ENCODE data around the gene CTDSP2.
"Not testable (repeated sequence)": the region's sequence is repeated elsewhere in the genome, so short reads cannot be mapped to it uniquely, and the experiment has no call there.

CTDSP2 gene

GRCh38 chr12:57887631-57888408 lies 41.3 kb upstream of the CTDSP2 start:
- H3K4me3 ChIP-seq (ENCODE audit: control insufficient read depth, low read depth, low read length): no peak overlapping the region

GRCh38 chr12:57886964-57887363 lies 40.4 kb upstream of the CTDSP2 start:
- H3K4me3 ChIP-seq (ENCODE audit: control insufficient read depth, low read depth, low read length); DNase-seq (ENCODE audit: low read depth): not testable (repeated sequence)

More at GRCh38 chr12:57887631-57888408, 41.3 kb upstream of the CTDSP2 start:
- peak; percentile 45 for DNase-seq (ENCODE audit: low read depth)
- TF ChIP-seq CTCF (conservative IDR thresholded peaks at IDR 0.05; ENCODE audit: control insufficient read depth, insufficient read depth, low read depth, low read length): no peak

GRCh38 chr12:57886542-57886941 lies 40.0 kb upstream of the CTDSP2 start:
- TF ChIP-seq CTCF (conservative IDR thresholded peaks at IDR 0.05; ENCODE audit: control insufficient read depth, insufficient read depth, low read depth, low read length): no peak
- no peak for DNase-seq (ENCODE audit: low read depth)
- H3K4me3 ChIP-seq (ENCODE audit: control insufficient read depth, low read depth, low read length): no peak overlapping the region

- no peak for DNase-seq (ENCODE audit: low read depth)
- TF ChIP-seq CTCF (conservative IDR thresholded peaks at IDR 0.05; ENCODE audit: control insufficient read depth, insufficient read depth, low read depth, low read length): no peak
- H3K4me3 ChIP-seq (ENCODE audit: control insufficient read depth, low read depth, low read length): no peak overlapping the region
Observed at GRCh38 chr12:57885207-57885606, 38.7 kb upstream of the CTDSP2 start.

GRCh38 chr12:57883700-57884099 lies 37.2 kb upstream of the CTDSP2 start:
- no peak overlapping the region for H3K4me3 ChIP-seq (ENCODE audit: control insufficient read depth, low read depth, low read length)
- DNase-seq (ENCODE audit: low read depth): no peak
- TF ChIP-seq CTCF (conservative IDR thresholded peaks at IDR 0.05; ENCODE audit: control insufficient read depth, insufficient read depth, low read depth, low read length): no peak

- DNase-seq (ENCODE audit: low read depth): no peak
- no peak for TF ChIP-seq CTCF (conservative IDR thresholded peaks at IDR 0.05; ENCODE audit: control insufficient read depth, insufficient read depth, low read depth, low read length)
- no peak overlapping the region for H3K4me3 ChIP-seq (ENCODE audit: control insufficient read depth, low read depth, low read length)
Observed at GRCh38 chr12:57883057-57883456, 36.5 kb upstream of the CTDSP2 start.

- no peak for TF ChIP-seq CTCF (conservative IDR thresholded peaks at IDR 0.05; ENCODE audit: control insufficient read depth, insufficient read depth, low read depth, low read length)
- no peak overlapping the region for H3K4me3 ChIP-seq (ENCODE audit: control insufficient read depth, low read depth, low read length)
- no peak for DNase-seq (ENCODE audit: low read depth)
Observed at GRCh38 chr12:57882575-57882974, 36.0 kb upstream of the CTDSP2 start.
